Neural cell (in vitro differentiated cells): ENCODE measurements around the gene ARHGAP25. TPM values are rescaled to one million over a fixed set of nuclear protein-coding genes. Genes with fewer than 3 reads are reported as not detected.

Experiments used
- H2AFZ ChIP-seq: fragments of 200-600, 300-800 bp; sonication (generic), shearing (Covaris generic); 2 replicates; pipeline ENCODE4 v1.6.0; 2014; ENCODE audit warnings: low read depth, mild to moderate bottlenecking, antibody characterized with exemption, low read length, moderate library complexity
- H3F3A ChIP-seq: fragments of 200-600 bp; shearing (Covaris generic); 2 replicates; pipeline ENCODE4 v1.6.1; 2016; ENCODE audit warnings: mild to moderate bottlenecking, moderate library complexity, mixed read lengths, antibody characterized with exemption, low read length; ENCODE audit not compliant: insufficient read depth, poor library complexity, severe bottlenecking
- H3K27ac ChIP-seq: fragments of 200-600, 300-800 bp; sonication (generic), shearing (Covaris generic); 2 replicates; pipeline ENCODE4 v1.5.1; 2014; ENCODE audit warnings: mild to moderate bottlenecking, low read length, moderate library complexity
- H3K27me3 ChIP-seq: fragments of 300-800, 200-600 bp; sonication (generic), shearing (Covaris generic); 2 replicates; pipeline ENCODE4 v1.6.0; 2014; ENCODE audit warnings: mild to moderate bottlenecking, low read depth, low read length, moderate library complexity; ENCODE audit not compliant: insufficient read depth
- H3K36me3 ChIP-seq: fragments of 300-800, 200-600 bp; sonication (generic), shearing (Covaris generic); 2 replicates; pipeline ENCODE4 v1.5.1; 2014; ENCODE audit warnings: mild to moderate bottlenecking, antibody characterized with exemption, low read length, moderate library complexity; ENCODE audit not compliant: insufficient read depth
- H3K4me2 ChIP-seq: fragments of 300-800, 200-600 bp; sonication (generic), shearing (Covaris generic); 2 replicates; pipeline ENCODE4 v1.6.0; 2014; ENCODE audit warnings: mild to moderate bottlenecking, low read length
- H3K4me3 ChIP-seq: fragments of 300-800, 200-600 bp; sonication (generic), shearing (Covaris generic); 2 replicates; pipeline ENCODE4 v1.5.1; 2014; ENCODE audit warnings: mild to moderate bottlenecking, low read length, moderate library complexity
- H3K79me2 ChIP-seq: fragments of 200-600 bp; shearing (Covaris generic); replicated peaks from 2 replicates; pipeline ENCODE4 v1.6.0; 2014; ENCODE audit warnings: mild to moderate bottlenecking, low read length, moderate library complexity; ENCODE audit not compliant: insufficient read depth
- H3K9ac ChIP-seq: fragments of 300-800, 200-600 bp; sonication (generic), shearing (Covaris generic); 2 replicates; pipeline ENCODE4 v1.6.1; 2016; ENCODE audit warnings: mild to moderate bottlenecking, low read length, mixed read lengths
- H3K9me2 ChIP-seq: fragments of 200-600 bp; shearing (Covaris generic); 2 replicates; pipeline ENCODE4 v1.6.1; 2016; ENCODE audit warnings: mild to moderate bottlenecking, low read length, mixed read lengths; ENCODE audit not compliant: insufficient read depth
- H3K9me3 ChIP-seq: fragments of 200-600, 300-800 bp; sonication (generic), shearing (Covaris generic); 2 replicates; pipeline ENCODE4 v1.6.1; 2016; ENCODE audit warnings: mild to moderate bottlenecking, mixed run types, low read length, moderate library complexity, mixed read lengths
- H4K20me1 ChIP-seq: fragments of 200-600 bp; shearing (Covaris generic); 2 replicates; pipeline ENCODE4 v1.6.1; 2016; ENCODE audit warnings: mild to moderate bottlenecking, mixed run types; ENCODE audit not compliant: insufficient read depth
- EP300 ChIP-seq: fragments of 450-650 bp; conservative IDR thresholded peaks from 2 replicates; pipeline ENCODE4 v1.6.1; 2014; ENCODE audit warnings: antibody characterized with exemption, mild to moderate bottlenecking, moderate library complexity; ENCODE audit not compliant: poor library complexity, severe bottlenecking
- EZH2 ChIP-seq: fragments of 200-600, 300-800 bp; shearing (Covaris generic), sonication (generic); IDR thresholded peaks from 2 replicates; pipeline ENCODE4 v1.6.1; 2014; ENCODE audit warnings: antibody characterized with exemption, low read length, borderline replicate concordance, mild to moderate bottlenecking; ENCODE audit not compliant: insufficient read depth, poor library complexity, severe bottlenecking
- MXI1 ChIP-seq: fragments of 450-650 bp; conservative IDR thresholded peaks from 2 replicates; pipeline ENCODE4 v1.6.1; 2014; ENCODE audit warnings: antibody characterized with exemption, mild to moderate bottlenecking; ENCODE audit not compliant: poor library complexity, severe bottlenecking
- POLR2AphosphoS5 ChIP-seq: IDR thresholded peaks from 2 replicates; pipeline ENCODE4 v1.6.1; 2012
- RAD21 ChIP-seq: fragments of 450-650 bp; conservative IDR thresholded peaks from 2 replicates; pipeline ENCODE4 v1.6.1; 2014; ENCODE audit warnings: antibody characterized with exemption, mild to moderate bottlenecking, moderate library complexity
- SMC3 ChIP-seq: fragments of 450-650 bp; conservative IDR thresholded peaks from 2 replicates; pipeline ENCODE4 v1.6.1; 2014; ENCODE audit warnings: antibody characterized with exemption, mild to moderate bottlenecking, moderate library complexity; ENCODE audit not compliant: poor library complexity
- TAF1 ChIP-seq: IDR thresholded peaks from 2 replicates; pipeline ENCODE4 v1.6.1; 2012; ENCODE audit warnings: low read depth
- polyA plus RNA-seq: library from polyadenylated mRNA; depleted of rRNA; stranded (reverse); fragments of >200 nt; gene quantifications from 2 replicates; pipeline ENCODE4 v1.2.3, GENCODE V29; 2014
- TF ChIP-seq, protein P1 (sequence below): fragments of 450-650 bp; IDR thresholded peaks from 2 replicates; pipeline ENCODE4 v1.5.1; 2014; ENCODE audit warnings: antibody characterized with exemption, mild to moderate bottlenecking, moderate library complexity; ENCODE audit not compliant: poor library complexity, severe bottlenecking
- TF ChIP-seq, protein P2 (sequence below): IDR thresholded peaks from 2 replicates; pipeline ENCODE4 v1.6.1; 2012; ENCODE audit warnings: borderline replicate concordance

ARHGAP25 gene
- polyA plus RNA-seq, 1 donor from 2014 or later, result not detected

DNA sequence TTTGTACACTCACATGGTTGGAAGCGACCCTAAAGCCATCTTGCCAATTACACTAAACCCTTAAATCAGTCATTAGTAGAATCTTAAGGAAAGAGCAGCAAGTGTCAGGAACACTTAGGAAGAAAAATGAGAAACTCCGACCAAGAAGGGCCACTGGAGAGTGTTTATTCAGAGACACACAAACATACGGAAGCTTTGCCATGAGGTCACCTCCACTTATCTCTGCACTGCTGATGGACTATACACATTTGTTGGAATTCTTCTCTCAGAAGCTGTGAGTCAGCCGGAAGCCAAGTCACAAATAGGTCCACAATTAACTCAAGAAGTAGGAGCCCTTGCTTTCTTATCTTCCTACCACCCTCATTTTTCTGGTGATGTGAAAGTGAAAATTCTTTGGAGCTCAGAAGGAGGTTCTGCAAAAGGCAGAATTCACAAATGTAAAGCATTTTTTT, 115.0 kb downstream of the ARHGAP25 start:
- no peaks in the 10 kb centered on the region for H3K9me2 ChIP-seq
- H3K79me2 ChIP-seq, result no peaks in the 10 kb centered on the region
- no peak overlapping the region for H3K4me2 ChIP-seq
- TF ChIP-seq, protein P1, sequence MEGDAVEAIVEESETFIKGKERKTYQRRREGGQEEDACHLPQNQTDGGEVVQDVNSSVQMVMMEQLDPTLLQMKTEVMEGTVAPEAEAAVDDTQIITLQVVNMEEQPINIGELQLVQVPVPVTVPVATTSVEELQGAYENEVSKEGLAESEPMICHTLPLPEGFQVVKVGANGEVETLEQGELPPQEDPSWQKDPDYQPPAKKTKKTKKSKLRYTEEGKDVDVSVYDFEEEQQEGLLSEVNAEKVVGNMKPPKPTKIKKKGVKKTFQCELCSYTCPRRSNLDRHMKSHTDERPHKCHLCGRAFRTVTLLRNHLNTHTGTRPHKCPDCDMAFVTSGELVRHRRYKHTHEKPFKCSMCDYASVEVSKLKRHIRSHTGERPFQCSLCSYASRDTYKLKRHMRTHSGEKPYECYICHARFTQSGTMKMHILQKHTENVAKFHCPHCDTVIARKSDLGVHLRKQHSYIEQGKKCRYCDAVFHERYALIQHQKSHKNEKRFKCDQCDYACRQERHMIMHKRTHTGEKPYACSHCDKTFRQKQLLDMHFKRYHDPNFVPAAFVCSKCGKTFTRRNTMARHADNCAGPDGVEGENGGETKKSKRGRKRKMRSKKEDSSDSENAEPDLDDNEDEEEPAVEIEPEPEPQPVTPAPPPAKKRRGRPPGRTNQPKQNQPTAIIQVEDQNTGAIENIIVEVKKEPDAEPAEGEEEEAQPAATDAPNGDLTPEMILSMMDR, result no peak
- no peak for TF ChIP-seq MXI1
- no peak for TF ChIP-seq EP300
- TF ChIP-seq, protein P2, sequence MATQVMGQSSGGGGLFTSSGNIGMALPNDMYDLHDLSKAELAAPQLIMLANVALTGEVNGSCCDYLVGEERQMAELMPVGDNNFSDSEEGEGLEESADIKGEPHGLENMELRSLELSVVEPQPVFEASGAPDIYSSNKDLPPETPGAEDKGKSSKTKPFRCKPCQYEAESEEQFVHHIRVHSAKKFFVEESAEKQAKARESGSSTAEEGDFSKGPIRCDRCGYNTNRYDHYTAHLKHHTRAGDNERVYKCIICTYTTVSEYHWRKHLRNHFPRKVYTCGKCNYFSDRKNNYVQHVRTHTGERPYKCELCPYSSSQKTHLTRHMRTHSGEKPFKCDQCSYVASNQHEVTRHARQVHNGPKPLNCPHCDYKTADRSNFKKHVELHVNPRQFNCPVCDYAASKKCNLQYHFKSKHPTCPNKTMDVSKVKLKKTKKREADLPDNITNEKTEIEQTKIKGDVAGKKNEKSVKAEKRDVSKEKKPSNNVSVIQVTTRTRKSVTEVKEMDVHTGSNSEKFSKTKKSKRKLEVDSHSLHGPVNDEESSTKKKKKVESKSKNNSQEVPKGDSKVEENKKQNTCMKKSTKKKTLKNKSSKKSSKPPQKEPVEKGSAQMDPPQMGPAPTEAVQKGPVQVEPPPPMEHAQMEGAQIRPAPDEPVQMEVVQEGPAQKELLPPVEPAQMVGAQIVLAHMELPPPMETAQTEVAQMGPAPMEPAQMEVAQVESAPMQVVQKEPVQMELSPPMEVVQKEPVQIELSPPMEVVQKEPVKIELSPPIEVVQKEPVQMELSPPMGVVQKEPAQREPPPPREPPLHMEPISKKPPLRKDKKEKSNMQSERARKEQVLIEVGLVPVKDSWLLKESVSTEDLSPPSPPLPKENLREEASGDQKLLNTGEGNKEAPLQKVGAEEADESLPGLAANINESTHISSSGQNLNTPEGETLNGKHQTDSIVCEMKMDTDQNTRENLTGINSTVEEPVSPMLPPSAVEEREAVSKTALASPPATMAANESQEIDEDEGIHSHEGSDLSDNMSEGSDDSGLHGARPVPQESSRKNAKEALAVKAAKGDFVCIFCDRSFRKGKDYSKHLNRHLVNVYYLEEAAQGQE, result no peak
- no peak for TF ChIP-seq EZH2
- TF ChIP-seq TAF1, result no peak
- no peak for TF ChIP-seq POLR2AphosphoS5
- no peak for TF ChIP-seq RAD21
- no peak overlapping the region for H3K4me3 ChIP-seq
- no peak overlapping the region for H3K9ac ChIP-seq
- H3K27ac ChIP-seq, result no peak overlapping the region
- no peaks in the 10 kb centered on the region for H3F3A ChIP-seq
- no peaks in the 10 kb centered on the region for H3K9me3 ChIP-seq
- no peaks in the 10 kb centered on the region for H4K20me1 ChIP-seq
- no peaks in the 10 kb centered on the region for H3K36me3 ChIP-seq
- H3K27me3 ChIP-seq, result no peaks in the 10 kb centered on the region
- no peak overlapping the region for H2AFZ ChIP-seq

DNA sequence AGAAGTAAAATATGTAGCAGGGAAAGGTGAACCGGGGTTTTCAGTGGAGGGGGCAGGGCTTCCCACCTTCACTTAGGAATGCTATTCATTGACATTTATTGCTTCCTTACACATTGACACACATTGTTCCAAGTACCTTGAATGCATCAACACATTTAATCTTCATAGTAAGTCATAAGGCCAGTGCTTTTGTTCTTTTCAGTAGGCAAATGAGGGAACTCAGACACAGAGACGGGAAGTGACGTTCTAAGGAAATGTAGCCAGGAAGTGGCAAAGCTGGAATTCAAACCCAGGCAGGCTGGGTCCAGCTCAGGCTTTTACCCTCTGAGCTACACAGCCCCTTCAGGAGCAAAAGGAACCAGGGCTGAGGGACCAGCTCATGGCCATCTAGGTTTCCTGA, 115.9 kb downstream of the ARHGAP25 start:
- H3K9me3 ChIP-seq, result no peaks in the 10 kb centered on the region
- H3K27me3 ChIP-seq, result no peaks in the 10 kb centered on the region
- H3K4me3 ChIP-seq, result no peak overlapping the region
- TF ChIP-seq POLR2AphosphoS5 (no peak), SMC3 (no peak), EZH2 (no peak), EP300 (no peak), RAD21 (no peak), TAF1 (no peak), MXI1 (no peak)
- TF ChIP-seq, protein P1, result no peak
- TF ChIP-seq, protein P2, result no peak
- no peaks in the 10 kb centered on the region for H3K36me3 ChIP-seq
- no peak overlapping the region for H3K27ac ChIP-seq
- no peaks in the 10 kb centered on the region for H4K20me1 ChIP-seq
- H3K9ac ChIP-seq, result no peak overlapping the region
- no peaks in the 10 kb centered on the region for H3K79me2 ChIP-seq
- H3K4me2 ChIP-seq, result no peak overlapping the region
- no peaks in the 10 kb centered on the region for H3K9me2 ChIP-seq
- no peak overlapping the region for H2AFZ ChIP-seq
- no peaks in the 10 kb centered on the region for H3F3A ChIP-seq
